Stimulated activated CD8-positive, alpha-beta memory T cell treated with anti-CD3 and anti-CD28 coated beads, Interleukin-12 subunit alpha, Interleukin-12 subunit beta, amount 100 ng/mL, for 24 hours (primary cell): Measurements from ENCODE around the gene CXCR6.

Source experiments
- DNase-seq: peaks from one replicate; pipeline ENCODE4 v3.0.0-alpha.2; 2020; ENCODE audit errors: extremely low read depth

CXCR6 gene

DNA sequence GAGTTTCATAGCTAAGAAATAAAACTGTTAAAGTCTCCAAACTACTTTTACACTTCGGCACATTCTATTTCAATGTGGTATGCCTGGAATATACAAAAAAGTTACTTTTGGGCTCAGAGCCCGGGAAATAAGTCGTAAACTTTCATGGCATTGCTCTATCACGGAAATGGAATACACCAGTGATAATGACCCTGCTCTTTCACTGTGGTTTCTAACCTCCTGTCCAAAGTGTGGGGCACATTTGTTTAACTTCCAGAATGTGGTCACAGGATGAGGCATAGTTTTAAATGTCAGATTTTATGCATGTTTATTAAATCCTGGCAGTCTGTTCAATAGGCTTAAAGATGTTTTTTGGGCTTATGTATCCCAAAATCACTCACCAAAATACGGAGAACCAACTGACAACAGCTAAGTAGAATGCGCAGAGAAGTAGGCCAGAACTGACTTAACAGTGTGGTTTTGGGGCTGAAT is 5.1 kb downstream of the CXCR6 start:
- DNase-seq = no peak

DNA sequence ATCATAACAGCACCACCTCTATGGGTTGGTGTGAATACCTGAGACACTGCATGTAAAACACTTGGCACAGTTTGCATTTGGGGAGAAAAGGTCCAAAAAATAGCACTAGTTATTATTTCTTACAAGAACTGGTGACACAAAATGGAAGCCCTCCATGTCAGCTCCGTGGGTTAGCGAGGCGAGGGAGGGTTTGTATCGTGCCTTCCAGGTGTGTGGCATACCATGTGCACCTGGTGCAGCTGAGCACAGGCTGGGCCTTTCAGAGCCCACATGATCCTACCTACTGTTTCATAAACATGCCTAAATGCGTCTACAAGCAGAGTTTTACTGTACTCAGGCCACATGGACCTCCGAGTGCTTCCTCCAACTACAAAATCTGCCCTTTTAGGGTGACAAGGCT is 5.6 kb downstream of the CXCR6 start:
- no peak for DNase-seq

DNA sequence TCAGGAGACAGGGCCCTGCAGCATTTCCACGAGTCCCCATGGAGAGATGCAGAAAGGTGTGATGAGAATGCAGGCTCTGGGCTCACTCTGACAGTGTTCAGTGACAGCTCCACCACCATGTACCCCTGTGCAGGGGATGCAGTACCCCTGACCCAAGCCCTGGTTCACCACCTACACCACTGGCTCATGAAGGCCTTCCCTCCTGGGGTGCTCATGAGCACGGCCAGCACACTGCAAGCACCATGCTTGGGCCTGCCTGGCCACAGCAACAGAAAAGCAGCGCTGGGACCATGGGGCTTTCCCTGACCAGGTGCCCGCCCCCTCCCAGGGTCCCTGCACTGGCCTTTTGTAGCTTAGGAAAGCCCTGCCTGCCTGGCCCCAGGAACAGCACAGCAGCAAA is 6.2 kb downstream of the CXCR6 start:
- DNase-seq = no peak

DNA sequence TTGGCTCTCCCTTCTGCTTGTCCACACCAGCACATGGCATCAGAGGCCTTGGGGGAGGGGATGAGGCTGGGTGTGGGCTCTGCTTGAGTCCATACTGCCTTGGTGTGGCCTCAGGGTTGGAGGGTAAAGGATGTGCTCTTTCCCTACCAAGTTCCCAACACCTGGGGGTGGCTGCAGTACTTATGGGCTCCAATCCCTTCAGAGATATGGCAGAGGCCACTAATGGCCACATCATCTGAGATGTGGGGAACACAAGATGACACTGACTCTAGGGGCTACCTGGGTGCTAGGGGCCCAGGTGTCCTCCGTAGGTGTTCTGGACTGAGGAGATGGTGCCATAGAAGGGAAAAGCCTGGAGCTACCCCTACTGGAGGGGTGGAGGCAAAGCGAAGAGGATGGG is 6.9 kb downstream of the CXCR6 start:
- DNase-seq = no peak

DNA sequence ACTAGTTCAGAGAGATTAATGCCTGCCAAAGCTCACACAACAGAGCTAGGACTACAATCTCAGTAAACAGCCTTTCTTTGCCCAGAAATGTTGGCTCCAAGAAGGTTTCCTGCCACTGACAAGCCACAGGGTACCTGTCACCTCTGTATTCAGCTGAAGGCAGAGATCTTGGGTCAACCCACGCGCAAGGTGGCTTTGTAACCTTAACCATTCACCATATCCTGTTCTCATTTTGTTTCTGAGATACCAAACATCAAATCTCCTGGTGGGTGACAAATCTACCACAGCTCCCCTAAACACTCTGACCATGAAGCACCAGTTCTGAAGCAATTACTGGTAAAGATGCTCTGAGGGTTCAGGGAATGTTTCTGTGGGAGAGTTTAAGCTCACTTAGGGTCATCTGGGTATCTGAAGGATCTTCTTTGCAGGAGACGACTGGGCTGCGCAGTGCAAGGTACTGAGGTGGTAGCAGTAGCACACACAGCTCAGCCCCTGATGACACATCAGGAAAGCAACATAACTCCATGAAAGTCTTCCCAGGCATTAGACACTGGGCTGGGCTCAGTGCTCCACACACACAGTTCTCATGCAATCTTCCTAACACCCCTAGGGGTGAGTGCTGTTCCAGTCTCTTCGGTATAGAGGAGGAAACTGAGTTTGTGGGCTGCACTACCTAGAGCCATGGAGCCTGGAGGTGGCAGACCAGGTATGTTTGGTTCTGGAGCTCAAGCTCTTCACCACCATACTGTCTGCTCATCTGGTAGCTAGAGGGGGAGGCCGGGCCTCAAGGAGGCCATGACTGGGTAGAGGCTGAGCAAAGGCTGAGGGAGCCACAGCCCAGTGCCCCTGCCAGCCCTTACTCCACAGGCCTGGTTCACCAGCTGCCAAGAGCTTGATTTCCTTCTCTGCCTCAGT is 7.7 kb downstream of the CXCR6 start:
- no peak for DNase-seq

DNA sequence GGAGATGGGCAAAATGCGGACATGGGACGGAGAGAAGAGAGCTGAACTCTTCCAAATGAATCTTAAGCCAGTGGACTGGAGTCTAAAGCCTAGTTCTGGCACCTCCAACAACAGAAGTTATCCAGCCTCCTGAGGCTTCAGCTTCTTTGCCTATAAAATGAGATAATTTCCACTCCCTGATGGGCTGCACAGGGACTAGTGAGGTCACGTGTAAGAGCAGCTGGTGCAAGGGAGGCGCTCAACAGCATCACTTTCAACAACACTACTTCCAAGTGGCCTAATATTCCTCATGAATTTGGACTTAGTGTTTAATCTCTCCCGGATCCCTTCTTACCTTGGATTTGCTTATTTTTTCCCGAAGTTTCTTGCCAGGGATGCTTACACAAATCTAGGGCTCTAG is 8.7 kb downstream of the CXCR6 start:
- DNase-seq = no peak

DNA sequence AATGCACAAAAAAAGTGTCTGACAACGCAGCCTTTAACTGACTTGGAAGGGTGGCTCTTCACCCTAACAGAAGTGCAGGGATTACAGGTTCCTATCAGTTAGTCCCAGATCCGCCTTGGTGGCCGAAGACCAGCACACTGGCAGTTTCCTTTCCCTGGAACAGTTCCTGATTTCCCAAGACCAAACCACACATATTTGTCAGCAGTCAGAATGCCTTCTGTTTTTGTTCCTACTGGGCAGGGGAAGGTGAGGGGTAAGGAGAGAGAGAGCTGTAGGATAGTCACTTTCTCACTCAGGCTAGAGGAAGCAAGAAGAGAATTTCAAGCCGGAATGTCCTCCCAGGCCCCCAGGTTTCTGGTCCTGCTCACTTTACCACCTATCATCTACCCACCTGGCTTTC is 9.2 kb downstream of the CXCR6 start:
- DNase-seq = no peak

DNA sequence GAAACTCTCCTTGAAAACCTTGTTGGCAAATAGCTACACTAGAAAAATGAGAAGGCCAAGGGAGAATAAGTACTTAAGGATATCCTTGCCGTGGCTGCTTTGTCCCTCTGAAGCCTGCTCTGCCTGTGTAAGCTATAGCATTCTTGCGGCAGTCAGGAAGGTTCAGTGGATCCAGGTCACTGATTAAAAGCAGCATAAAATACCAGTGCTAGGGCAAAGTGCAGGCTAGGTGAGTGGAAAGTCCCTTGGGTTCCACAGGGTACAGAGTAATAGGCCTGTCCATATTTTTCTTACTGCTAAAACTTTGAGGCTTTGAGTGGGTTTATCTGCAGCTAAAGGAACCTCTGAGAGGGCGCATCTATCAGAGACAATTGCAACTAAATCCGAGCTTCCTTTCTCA is 10.3 kb downstream of the CXCR6 start:
- DNase-seq = no peak

DNA sequence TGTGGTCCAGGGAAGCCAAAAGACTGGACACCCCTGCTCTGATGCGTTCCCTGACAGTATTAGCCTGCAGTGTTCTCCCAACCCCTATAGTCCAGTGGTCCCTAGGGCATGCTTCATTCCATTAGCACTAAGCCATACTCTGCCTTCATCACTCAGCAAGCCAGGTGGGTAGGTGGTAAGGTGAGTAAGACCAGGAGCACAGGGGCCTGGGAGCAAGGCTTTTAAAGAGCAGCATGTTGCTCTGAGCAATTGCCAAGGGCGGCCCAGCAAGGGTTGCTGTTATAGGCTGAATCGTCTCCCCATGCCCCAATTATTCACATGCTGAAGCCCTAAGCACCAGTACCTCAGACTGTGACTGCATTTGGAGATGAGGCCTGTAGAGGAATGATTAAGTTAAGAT is 11.0 kb downstream of the CXCR6 start:
- no peak for DNase-seq

DNA sequence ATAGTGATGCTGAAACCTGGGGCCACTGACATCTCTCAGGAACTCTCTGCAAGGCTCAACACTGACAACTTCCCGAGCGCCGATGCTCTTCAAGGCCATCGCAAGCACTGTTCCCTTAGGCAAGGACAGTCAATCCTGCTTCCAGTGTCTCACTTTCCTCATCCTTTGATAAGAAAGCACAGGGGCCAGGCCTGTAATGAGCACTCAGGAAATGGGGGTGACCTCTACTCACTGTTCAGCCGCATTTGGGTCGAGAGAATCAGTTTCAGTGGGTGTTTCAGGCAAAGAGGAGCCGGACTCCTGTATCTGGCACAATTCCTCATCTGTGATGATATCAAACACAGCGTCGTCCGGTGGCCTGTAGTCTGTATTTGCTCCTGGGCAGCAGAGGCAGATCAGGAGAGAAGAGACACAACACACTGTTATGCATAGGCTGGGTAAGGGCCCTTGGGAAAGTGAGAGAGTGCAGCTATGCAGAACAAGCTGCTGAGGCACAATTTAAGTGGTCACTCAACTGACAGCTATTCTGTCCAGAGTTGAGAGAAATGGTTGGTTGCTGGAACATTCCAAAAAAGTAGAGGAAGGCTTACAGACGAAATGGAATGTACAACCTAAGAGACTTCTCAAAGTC is 11.9 kb downstream of the CXCR6 start:
- DNase-seq = no peak

DNA sequence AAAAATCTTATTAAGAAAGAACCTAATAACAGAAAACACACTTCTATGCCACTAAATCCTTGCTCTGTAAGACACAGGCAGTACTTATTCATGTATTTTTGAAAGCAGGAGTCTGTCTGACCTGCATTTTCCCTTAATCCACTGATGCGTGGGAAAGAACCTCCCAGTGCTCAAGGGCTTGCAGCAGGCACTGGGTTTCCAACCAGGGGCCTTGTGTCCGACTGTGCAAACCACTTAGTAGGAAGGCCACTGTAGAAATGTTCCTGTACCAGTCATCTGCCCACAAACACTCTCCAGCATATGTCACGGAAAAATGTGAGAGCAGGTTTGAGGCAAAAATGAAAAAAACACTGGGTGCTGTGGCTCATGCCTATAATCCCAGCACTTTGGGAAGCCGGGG is 12.4 kb downstream of the CXCR6 start:
- no peak for DNase-seq

DNA sequence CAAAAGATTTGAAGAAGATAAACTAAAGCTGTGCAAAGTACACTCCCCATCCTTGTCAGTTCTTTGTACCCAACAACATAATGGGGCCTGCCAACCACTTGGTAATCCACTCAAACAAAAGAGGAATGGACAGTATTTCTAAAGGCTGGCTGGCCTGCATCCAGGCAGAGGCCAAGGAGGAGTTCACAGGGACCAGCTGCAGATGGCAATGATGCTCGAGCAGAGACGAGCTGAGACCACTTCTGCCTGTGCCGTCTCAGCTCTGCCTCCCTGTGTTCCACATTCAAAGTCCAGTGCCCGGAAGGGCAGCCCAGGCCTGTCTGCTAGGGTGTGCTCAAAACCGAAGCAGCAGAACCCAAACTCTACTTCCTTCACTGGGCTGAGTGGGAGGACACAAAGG is 14.3 kb downstream of the CXCR6 start:
- no peak for DNase-seq

DNA sequence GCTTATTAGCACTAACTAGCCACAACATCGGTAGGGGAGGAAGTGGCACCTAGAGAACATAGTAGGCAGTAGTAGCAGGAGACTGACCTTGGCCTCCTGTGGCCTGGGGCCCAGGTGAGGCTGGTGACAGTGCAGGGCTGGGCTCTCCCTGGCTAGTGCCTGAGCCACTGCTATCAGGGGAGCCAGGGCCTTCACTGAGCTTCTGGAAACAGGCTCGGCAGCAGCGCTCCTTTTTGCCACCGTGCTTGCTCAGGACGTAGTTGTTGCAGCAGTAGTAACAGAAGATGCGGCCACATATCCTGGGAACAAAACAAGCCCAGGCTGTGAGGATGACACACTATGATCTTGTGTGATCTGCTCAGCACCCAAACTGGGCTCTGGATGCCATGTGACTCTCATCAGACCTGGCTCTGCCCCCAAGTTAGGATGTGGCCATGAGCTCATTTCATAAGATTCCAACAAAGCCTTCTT is 15.1 kb downstream of the CXCR6 start:
- no peak for DNase-seq

DNA sequence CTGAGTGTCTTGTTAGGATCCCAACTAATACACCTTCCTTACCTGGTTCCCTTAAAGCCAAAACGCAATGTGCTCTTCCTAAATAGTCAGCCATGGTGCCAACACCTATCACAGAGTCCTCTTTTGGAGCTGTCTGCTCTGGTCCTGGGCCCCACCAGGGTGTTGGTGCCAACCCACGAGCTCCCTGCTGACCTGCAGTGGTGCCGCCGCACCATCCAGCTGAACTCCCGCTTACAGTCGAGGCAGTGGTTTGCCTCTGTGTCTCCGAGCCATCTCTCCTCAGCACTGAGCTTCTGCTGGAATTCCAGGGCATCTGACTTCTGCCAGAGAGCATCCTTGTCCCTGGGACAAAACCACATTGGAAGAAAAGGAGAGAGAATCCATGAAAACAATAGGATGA is 15.9 kb downstream of the CXCR6 start:
- no peak for DNase-seq

DNA sequence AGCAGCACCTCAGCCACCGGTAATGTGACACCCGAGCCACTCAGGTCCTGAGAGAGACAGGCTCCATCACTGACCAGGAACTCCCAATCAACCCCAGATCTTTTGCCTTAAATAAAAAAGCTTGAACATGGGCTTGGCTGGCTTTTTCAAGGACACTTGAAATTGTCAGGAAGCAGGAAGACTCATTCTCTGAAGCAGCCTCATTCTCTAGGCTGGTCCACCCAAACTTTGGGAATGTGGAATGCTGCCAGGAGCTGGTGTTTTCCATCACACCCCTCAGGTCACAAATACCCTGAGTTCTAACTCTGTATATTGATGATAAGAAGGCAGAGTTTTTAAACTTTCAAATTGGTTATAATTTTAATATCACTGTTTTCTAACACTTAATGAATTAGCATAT is 17.0 kb downstream of the CXCR6 start:
- DNase-seq = no peak

DNA sequence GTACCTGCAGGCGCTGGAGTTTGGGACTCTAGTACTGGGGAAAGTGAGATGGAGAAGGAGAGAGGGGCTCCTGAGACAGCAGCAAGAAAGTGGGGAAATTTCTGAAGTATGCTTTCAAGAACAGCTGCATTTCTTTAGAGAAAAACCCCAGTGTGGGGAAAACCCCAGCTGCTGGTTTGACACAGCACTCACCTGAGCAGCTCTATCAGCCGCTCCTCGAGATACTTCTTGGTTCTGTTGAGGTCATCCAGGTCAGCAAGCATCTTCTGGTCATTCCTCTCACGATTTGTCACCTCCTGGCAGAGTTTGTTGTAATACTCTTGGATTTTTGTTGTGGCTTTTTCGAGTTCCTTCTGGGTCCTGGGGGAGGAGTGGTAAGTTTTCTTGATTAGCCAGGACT is 18.8 kb downstream of the CXCR6 start:
- no peak for DNase-seq

DNA sequence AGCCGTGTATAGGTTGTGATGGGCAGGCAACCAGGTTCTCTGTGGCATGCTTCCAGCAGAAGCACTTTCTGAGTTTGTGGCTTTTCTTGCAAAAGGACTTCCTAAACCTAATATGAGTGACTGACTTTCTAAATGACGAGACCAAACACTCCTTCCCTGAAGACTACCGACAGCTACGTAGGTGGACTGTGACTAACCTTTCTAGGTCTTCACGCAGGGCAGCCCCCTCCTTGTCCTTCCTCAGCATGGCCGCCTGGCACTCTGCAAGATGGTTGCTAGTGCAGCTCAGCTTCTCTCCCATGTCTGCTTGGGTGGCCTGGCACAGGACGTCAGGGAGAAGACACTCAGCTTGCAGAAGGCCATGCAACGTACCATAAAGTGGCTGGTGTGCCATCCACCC is 20.9 kb downstream of the CXCR6 start:
- no peak for DNase-seq

DNA sequence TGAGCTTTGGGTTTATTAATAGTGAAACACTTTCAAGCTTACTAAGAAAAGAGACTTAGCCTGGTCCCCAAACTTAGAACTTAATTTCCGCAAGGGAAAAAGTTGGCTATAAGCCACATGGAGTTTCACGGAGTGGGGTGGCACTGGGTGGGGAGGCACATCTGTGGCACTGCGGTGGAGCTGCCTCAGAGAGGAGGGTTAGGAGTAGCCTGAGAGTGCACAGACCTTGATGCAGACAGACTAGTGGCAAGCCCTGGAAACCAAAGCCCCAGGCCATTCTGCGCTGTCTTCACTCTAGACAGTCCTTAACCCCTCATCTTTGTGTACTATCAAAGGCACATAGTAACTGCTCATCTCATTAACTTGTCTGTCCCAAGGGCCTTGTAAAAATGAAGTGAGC is 22.0 kb downstream of the CXCR6 start:
- no peak for DNase-seq

DNA sequence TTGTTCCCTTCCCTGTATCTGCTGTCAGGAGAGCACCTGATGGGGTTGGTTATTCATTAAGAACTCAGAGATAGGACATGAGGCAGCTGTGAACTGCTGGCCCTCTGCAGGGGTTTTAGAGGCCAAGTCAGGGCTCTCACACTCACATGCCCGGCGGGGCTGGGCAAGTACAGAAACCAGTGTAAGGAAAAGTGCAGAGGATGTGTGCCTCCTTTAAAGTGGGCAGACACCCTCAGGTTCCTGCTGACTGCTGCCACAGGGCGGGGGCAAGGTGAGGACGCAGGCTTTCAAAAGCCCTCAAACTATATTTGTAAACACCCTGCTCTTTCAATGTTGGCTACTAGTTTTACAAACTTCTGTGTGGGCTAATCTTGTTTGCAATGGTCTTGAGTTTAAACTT is 22.4 kb downstream of the CXCR6 start:
- no peak for DNase-seq

DNA sequence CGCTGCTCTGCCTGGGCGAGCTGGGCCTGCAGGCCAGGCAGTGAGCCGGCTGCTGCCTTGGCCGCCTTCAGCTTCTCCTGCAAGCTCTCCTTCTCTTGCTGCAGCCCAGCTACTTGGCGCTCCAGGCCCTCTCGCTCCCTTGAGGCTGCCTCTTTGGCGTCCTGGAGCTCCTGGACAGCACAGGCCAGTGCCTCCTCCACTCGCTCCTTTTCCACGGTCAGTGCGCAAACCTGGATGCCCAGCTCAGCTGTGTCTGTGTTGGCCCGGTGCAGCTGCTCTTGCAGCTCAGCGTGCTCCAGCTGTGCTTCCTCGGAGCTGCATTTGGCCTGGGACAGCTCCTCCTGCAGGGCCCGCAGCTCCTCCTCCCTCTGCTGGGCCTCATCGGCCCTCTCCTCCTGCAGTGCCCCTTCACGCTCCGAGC is 23.1 kb downstream of the CXCR6 start:
- no peak for DNase-seq

DNA sequence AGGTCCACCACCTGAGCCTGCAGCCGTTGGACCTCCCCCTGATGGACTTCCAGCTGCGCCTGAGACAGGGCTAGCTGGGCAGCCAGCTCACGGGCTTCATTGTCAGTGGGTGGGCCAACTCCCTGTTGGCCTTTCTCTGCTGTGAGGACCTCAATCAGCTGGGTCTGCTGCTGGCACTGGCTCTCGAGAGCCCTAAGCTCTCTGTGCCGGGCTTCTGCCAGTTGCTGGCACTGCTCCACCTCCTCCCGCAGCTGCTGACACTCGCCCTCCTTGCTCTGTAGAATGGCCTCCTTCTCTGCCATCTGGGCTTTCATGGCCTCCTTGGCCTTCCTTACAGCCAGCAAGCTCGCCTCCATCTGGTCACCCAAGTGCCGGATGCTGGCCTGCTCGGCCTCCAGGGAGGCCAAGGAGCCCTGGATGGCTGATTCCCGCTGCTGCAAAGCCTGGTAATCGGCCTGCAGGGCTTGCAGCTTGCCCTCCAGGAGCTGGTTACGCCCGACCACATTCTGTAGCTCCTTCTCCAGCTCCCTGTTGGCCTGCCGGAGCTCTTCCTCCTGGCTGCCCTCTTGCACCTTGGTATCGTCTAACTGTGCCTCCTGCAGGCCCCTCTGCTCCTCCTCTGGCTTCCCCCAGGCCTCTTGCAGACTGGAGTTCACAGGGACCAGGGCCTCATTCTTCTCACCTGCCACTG is 23.8 kb downstream of the CXCR6 start:
- no peak for DNase-seq

DNA sequence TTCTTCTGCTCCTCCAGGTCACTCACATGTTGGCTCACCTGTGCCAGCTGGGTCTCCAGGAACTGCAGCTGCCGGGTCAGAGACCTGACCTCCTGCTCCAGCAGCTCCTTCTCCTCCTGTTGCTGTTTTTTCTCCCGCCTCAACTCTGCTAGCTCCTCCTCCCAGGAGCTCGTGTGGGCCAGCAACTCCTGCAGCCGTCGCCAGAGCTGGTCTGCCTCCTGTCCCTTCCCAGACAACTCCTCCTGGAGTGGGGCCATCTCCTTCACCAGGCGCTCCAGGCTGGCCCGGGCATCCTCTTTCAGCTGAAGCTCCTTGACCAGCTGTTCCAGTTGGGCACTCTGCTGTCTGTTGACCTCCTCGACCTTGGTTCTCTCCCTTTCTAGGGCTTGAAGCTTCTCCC is 24.5 kb downstream of the CXCR6 start:
- no peak for DNase-seq

DNA sequence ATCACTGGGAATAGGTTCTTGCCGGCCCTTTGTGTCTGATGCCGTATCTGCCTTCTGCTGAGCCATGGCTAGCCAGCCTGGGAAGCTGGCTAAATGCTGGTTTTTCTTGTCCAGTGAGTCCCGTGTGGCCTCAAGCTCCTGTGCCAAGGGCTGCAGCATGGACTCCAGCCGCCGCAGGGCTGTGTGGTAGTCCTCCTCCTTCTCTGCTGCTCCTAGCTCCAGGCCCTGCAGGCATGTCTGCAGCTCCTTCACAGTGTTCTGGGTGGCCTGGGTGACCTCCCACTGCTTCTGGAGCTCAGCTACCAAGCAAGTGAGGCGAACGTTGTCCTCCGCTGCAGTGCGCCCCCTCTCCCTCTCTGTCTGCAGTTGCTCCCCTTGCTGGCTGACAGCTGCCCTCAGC is 24.9 kb downstream of the CXCR6 start:
- no peak for DNase-seq
